H9 (cell line): Measurements from ENCODE around the gene HECW1. TPM values are rescaled to one million over a fixed set of nuclear protein-coding genes. Genes with fewer than 3 reads are reported as not detected.

Experiments used
- DNase-seq: peaks from one replicate; pipeline ENCODE4 v3.0.0-alpha.2; 2017
- H2AFZ ChIP-seq: one replicate; pipeline ENCODE4 v1.6.1; 2013; ENCODE audit warnings: mild to moderate bottlenecking, low read length, control low read depth, moderate library complexity
- H2AK5ac ChIP-seq: 2 replicates; pipeline ENCODE4 v1.6.1; 2013; ENCODE audit warnings: low read length, control low read depth, mixed read lengths; ENCODE audit not compliant: insufficient read length
- H2BK120ac ChIP-seq: one replicate; pipeline ENCODE4 v1.6.1; 2013; ENCODE audit warnings: low read depth, mild to moderate bottlenecking, low read length, control low read depth, inconsistent platforms; ENCODE audit not compliant: poor library complexity, severe bottlenecking
- H2BK12ac ChIP-seq: 2 replicates; pipeline ENCODE4 v1.6.1; 2013; ENCODE audit warnings: low read length, control low read depth, mixed read lengths, low read depth; ENCODE audit not compliant: insufficient read length
- H2BK15ac ChIP-seq: 2 replicates; pipeline ENCODE4 v1.6.1; 2013; ENCODE audit warnings: low read depth, low read length, control low read depth
- H2BK20ac ChIP-seq: one replicate; pipeline ENCODE4 v1.6.1; 2013; ENCODE audit warnings: low read depth, mild to moderate bottlenecking, low read length, control low read depth, inconsistent platforms; ENCODE audit not compliant: poor library complexity, severe bottlenecking
- H2BK5ac ChIP-seq: 2 replicates; pipeline ENCODE4 v1.6.1; 2013; ENCODE audit warnings: low read length, control low read depth, mixed read lengths; ENCODE audit not compliant: insufficient read length
- H3K14ac ChIP-seq: 2 replicates; pipeline ENCODE4 v1.6.1; 2013; ENCODE audit warnings: low read length, control low read depth; ENCODE audit not compliant: insufficient read depth
- H3K18ac ChIP-seq: 2 replicates; pipeline ENCODE4 v1.6.1; 2013; ENCODE audit warnings: low read depth, mild to moderate bottlenecking, mixed read lengths, low read length, control low read depth; ENCODE audit not compliant: insufficient read length
- H3K23ac ChIP-seq: 2 replicates; pipeline ENCODE4 v1.6.1; 2013; ENCODE audit warnings: low read length, control low read depth, mixed read lengths, low read depth; ENCODE audit not compliant: insufficient read length
- H3K23me2 ChIP-seq: 2 replicates; pipeline ENCODE4 v1.6.1; 2013; ENCODE audit warnings: low read depth, mild to moderate bottlenecking, mixed read lengths, low read length, control low read depth; ENCODE audit not compliant: insufficient read length, poor library complexity, severe bottlenecking
- H3K27ac ChIP-seq: 2 replicates; pipeline ENCODE4 v1.5.1; 2013; ENCODE audit warnings: low read length, control low read depth, mixed read lengths, low read depth; ENCODE audit not compliant: insufficient read length
- H3K27me3 ChIP-seq: 2 replicates; pipeline ENCODE4 v1.6.1; 2013; ENCODE audit warnings: low read length, control low read depth, inconsistent platforms; ENCODE audit not compliant: insufficient read depth
- H3K4ac ChIP-seq: 2 replicates; pipeline ENCODE4 v1.6.1; 2013; ENCODE audit warnings: low read depth, mild to moderate bottlenecking, control low read depth, inconsistent platforms, low read length, moderate library complexity
- H3K4me1 ChIP-seq: 2 replicates; pipeline ENCODE4 v1.6.1; 2013; ENCODE audit warnings: low read length, control low read depth, inconsistent platforms; ENCODE audit not compliant: insufficient read depth
- H3K4me2 ChIP-seq: 2 replicates; pipeline ENCODE4 v1.6.1; 2013; ENCODE audit warnings: low read length, control low read depth, mixed read lengths; ENCODE audit not compliant: insufficient read length, insufficient read depth
- H3K56ac ChIP-seq: 2 replicates; pipeline ENCODE4 v1.6.1; 2013; ENCODE audit warnings: low read depth, mild to moderate bottlenecking, mixed read lengths, low read length, control low read depth; ENCODE audit not compliant: insufficient read length
- H3K79me1 ChIP-seq: 2 replicates; pipeline ENCODE4 v1.6.1; 2013; ENCODE audit warnings: low read depth, mild to moderate bottlenecking, moderate library complexity, low read length, control low read depth, inconsistent platforms; ENCODE audit not compliant: insufficient read depth, poor library complexity, severe bottlenecking
- H3K79me2 ChIP-seq: 2 replicates; pipeline ENCODE4 v1.6.1; 2013; ENCODE audit warnings: low read length, control low read depth, inconsistent platforms; ENCODE audit not compliant: insufficient read depth
- H3K9ac ChIP-seq: 2 replicates; pipeline ENCODE4 v1.6.1; 2013; ENCODE audit warnings: low read length, control low read depth, mixed read lengths; ENCODE audit not compliant: insufficient read length; ENCODE audit errors: extremely low read depth
- H3K9me3 ChIP-seq: one replicate; pipeline ENCODE4 v1.6.1; 2013; ENCODE audit warnings: low read depth, low read length, inconsistent platforms; ENCODE audit not compliant: control insufficient read depth
- H3T11ph ChIP-seq: one replicate; pipeline ENCODE4 v1.6.1; 2013; ENCODE audit warnings: mild to moderate bottlenecking, low read length, control low read depth, inconsistent platforms
- H4K20me1 ChIP-seq: one replicate; pipeline ENCODE4 v1.6.1; 2013; ENCODE audit not compliant: control insufficient read depth, insufficient read length, insufficient read depth
- H4K5ac ChIP-seq: 2 replicates; pipeline ENCODE4 v1.6.1; 2013; ENCODE audit warnings: low read depth, mild to moderate bottlenecking, mixed read lengths, low read length, control low read depth; ENCODE audit not compliant: insufficient read length
- H4K8ac ChIP-seq: replicated peaks from 2 replicates; pipeline ENCODE4 v1.6.1; 2013; ENCODE audit warnings: low read length, control low read depth, mixed read lengths, low read depth; ENCODE audit not compliant: insufficient read length
- H4K91ac ChIP-seq: 2 replicates; pipeline ENCODE4 v1.6.1; 2013; ENCODE audit warnings: low read depth, mild to moderate bottlenecking, moderate library complexity, mixed read lengths, low read length, control low read depth; ENCODE audit not compliant: insufficient read length
- H3K27ac Mint-ChIP-seq, 3 experiments: 2 replicates in 2 of 3; 3 replicates in 1 of 3; pipeline ENCODE4 v1.8.0; 2020 to 2021; ENCODE audit warnings: mixed read lengths in 3 of 3, mild to moderate bottlenecking in 1 of 3, moderate library complexity in 1 of 3
- H3K27me3 Mint-ChIP-seq: 2 replicates; pipeline ENCODE4 v1.8.0; 2021; ENCODE audit warnings: low read depth, mild to moderate bottlenecking, moderate library complexity, mixed read lengths
- H3K36me3 Mint-ChIP-seq, 3 experiments: 2 replicates in 2 of 3; 3 replicates in 1 of 3; pipeline ENCODE4 v1.8.0; 2020 to 2021; ENCODE audit warnings: low read depth in 3 of 3, mixed read lengths in 3 of 3; ENCODE audit not compliant: insufficient read depth in 1 of 3
- H3K4me1 Mint-ChIP-seq, 2 experiments: 2 replicates each; pipeline ENCODE4 v1.8.0; 2020; ENCODE audit warnings: mixed read lengths in 2 of 2
- H3K4me3 Mint-ChIP-seq, 2 experiments: 2 replicates in 1 of 2; 3 replicates in 1 of 2; pipeline ENCODE4 v1.8.0; 2020 to 2021; ENCODE audit warnings: mild to moderate bottlenecking in 2 of 2, mixed read lengths in 2 of 2, moderate library complexity in 1 of 2
- H3K9me3 Mint-ChIP-seq, 2 experiments: 2 replicates in 1 of 2; 3 replicates in 1 of 2; pipeline ENCODE4 v1.8.0; 2020; ENCODE audit warnings: mild to moderate bottlenecking in 2 of 2, mixed read lengths in 2 of 2, moderate library complexity in 1 of 2
- CTCF ChIP-seq: fragments of 200-600 bp; sonication (generic); conservative IDR thresholded peaks from 3 replicates; pipeline ENCODE4 v1.8.0; 2021; ENCODE audit warnings: antibody characterized with exemption, mild to moderate bottlenecking
- WGBS: extraction: QIAGEN DNeasy Blood & Tissue Kit; methylation state at CpG from one replicate; pipeline ENCODE4 v1.1.7; 2013; ENCODE audit warnings: missing lambda C conversion rate, low lambda C conversion rate, mixed read lengths; ENCODE audit not compliant: insufficient read length; ENCODE audit errors: extremely low coverage; 5-methylcytosine and 5-hydroxymethylcytosine counted together
- total RNA-seq: library from RNA; stranded (reverse); gene quantifications from 2 replicates; pipeline ENCODE4 v1.2.1, GENCODE V29; 2021

HECW1 gene
- total RNA-seq, 1 experiment from 2014 or later = 5.0 TPM

- no peaks in the 10 kb centered on the region for H3K9me3 ChIP-seq
- H2BK15ac ChIP-seq = no peak overlapping the region
- TF ChIP-seq CTCF = no peak
- H3K9ac ChIP-seq = no peak overlapping the region
- H3K18ac ChIP-seq = no peak overlapping the region
- H4K8ac ChIP-seq = no peak overlapping the region
- DNase-seq = no peak
- no peak overlapping the region for H3K56ac ChIP-seq
- Mint-ChIP-seq H3K27me3 (peaks cover 2% of the 10 kb centered on the region; the same call in 1 of the 2 replicates), H3K4me1 (peaks cover 11 to 19% of the 10 kb centered on the region in 2 experiments), H3K36me3 (no peaks in the 10 kb centered on the region; a peak in 1 of 7 replicates), H3K9me3 (no peaks in the 10 kb centered on the region; a peak in 1 of 5 replicates), H3K27ac (no peak overlapping the region), H3K4me3 (no peak overlapping the region)
- no peak overlapping the region for H3T11ph ChIP-seq
- H3K27me3 ChIP-seq = no peaks in the 10 kb centered on the region
- H2AK5ac ChIP-seq = no peak overlapping the region
- no peak overlapping the region for H4K5ac ChIP-seq
- H2BK12ac ChIP-seq = no peak overlapping the region
- H3K23ac ChIP-seq = no peak overlapping the region
- H4K91ac ChIP-seq = no peak overlapping the region
- no peaks in the 10 kb centered on the region for H3K79me1 ChIP-seq
- H3K4me2 ChIP-seq = no peak overlapping the region
- H2AFZ ChIP-seq = no peak overlapping the region
- no peak overlapping the region for H3K14ac ChIP-seq
- H3K4ac ChIP-seq = no peak overlapping the region
- H2BK120ac ChIP-seq = no peak overlapping the region
- H3K4me1 ChIP-seq = no peaks in the 10 kb centered on the region; the same call in 1 of the 2 replicates
- no CpG with 5 or more reads among the region's 6 CpGs for WGBS
- H4K20me1 ChIP-seq = no peaks in the 10 kb centered on the region
- no peaks in the 10 kb centered on the region for H3K23me2 ChIP-seq
- H3K27ac ChIP-seq = no peak overlapping the region
- H3K79me2 ChIP-seq = no peaks in the 10 kb centered on the region
- H2BK5ac ChIP-seq = no peak overlapping the region
- H2BK20ac ChIP-seq = no peak overlapping the region
Observed at GRCh38 chr7:43244784-43245183, 132.3 kb downstream of the HECW1 start.
